Measurements from ENCODE around the gene GNRH2.

DNA sequence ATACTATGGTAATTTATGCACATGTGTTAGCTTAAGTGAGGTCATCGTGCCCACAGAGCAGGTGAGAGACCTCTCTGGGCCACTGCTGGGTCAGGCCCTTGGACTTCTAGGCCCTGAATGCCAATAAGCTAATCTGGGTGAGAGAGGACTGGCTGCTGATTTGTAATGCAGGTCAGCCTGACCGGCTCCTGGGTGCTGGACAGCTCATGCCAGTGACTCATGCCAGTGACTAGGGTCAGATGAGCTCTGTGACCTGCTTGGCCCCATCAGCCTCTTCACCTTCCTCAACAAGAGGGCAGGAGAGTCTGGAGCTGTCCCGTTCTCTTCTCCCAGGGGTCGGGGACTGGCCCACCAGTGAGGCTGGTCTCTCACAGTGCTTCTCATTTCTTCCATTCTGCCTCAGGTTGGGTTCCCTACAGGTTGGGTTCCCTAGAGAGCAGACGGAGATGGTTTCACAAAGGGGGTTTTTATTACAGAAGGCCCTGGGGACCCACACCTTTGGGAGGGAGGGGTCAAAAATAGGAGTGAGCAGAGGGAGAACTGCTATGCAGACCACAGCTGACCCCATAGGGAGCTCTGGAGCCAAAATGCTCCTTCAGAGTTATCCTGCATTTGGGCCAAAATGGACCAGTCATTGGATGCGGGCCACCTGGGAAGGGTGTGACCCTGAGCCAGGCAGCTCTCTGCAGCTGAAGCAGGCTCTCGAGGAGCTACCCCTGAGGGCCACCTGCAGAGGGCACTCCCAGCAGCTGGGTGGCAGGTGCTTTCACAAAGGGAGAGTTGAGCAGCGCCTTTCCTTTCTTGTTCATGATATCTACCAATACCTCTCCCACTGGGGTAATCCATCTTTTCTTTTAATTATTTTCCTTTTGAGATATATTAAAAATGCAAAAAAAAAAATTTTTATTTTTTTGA lies 25.8 kb downstream of the GNRH2 start:
- no peak for TF ChIP-seq EZH2 (IDR thresholded peaks at IDR 0.05)
- TF ChIP-seq, protein P1, sequence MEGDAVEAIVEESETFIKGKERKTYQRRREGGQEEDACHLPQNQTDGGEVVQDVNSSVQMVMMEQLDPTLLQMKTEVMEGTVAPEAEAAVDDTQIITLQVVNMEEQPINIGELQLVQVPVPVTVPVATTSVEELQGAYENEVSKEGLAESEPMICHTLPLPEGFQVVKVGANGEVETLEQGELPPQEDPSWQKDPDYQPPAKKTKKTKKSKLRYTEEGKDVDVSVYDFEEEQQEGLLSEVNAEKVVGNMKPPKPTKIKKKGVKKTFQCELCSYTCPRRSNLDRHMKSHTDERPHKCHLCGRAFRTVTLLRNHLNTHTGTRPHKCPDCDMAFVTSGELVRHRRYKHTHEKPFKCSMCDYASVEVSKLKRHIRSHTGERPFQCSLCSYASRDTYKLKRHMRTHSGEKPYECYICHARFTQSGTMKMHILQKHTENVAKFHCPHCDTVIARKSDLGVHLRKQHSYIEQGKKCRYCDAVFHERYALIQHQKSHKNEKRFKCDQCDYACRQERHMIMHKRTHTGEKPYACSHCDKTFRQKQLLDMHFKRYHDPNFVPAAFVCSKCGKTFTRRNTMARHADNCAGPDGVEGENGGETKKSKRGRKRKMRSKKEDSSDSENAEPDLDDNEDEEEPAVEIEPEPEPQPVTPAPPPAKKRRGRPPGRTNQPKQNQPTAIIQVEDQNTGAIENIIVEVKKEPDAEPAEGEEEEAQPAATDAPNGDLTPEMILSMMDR (IDR thresholded peaks at IDR 0.05) = no peak
- TF ChIP-seq EZH2phosphoT487 (IDR thresholded peaks at IDR 0.05) = no peak

All from neural progenitor cell (in vitro differentiated cells).